ENCODE measurements around the gene AS3MT. TPM values are rescaled to one million over a fixed set of nuclear protein-coding genes. Genes with fewer than 3 reads are reported as not detected.

The AS3MT gene
- total RNA-seq, 2 donors from 2014 or later = 5.6 to 6.2 TPM

GRCh38 chr10:102949916-102950315, 80.6 kb downstream of the AS3MT start:
- TF ChIP-seq, protein P1, sequence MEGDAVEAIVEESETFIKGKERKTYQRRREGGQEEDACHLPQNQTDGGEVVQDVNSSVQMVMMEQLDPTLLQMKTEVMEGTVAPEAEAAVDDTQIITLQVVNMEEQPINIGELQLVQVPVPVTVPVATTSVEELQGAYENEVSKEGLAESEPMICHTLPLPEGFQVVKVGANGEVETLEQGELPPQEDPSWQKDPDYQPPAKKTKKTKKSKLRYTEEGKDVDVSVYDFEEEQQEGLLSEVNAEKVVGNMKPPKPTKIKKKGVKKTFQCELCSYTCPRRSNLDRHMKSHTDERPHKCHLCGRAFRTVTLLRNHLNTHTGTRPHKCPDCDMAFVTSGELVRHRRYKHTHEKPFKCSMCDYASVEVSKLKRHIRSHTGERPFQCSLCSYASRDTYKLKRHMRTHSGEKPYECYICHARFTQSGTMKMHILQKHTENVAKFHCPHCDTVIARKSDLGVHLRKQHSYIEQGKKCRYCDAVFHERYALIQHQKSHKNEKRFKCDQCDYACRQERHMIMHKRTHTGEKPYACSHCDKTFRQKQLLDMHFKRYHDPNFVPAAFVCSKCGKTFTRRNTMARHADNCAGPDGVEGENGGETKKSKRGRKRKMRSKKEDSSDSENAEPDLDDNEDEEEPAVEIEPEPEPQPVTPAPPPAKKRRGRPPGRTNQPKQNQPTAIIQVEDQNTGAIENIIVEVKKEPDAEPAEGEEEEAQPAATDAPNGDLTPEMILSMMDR (IDR thresholded peaks at IDR 0.05) = no peak
- H3K36me3 ChIP-seq = no peaks in the 10 kb centered on the region
- H3K27ac ChIP-seq = no peak overlapping the region
- no peaks in the 10 kb centered on the region for H3K27me3 ChIP-seq (replicated peaks; ENCODE audit: insufficient read depth)
- H3K4me3 ChIP-seq = no peak overlapping the region
- H3K4me1 ChIP-seq (ENCODE audit: control insufficient read depth in 1 of 2, low read depth in 2 of 2) = peaks cover 0 to 25% of the 10 kb centered on the region in 2 donors
- ATAC-seq (ENCODE audit: insufficient number of reproducible peaks, low FRiP score, low read depth) (no peak), DNase-seq (ENCODE audit: low spot score) (no peak)
- H3K9me3 ChIP-seq = no peaks in the 10 kb centered on the region

GRCh38 chr10:102951316-102951715, 82.0 kb downstream of the AS3MT start:
- Histone ChIP-seq H3K27ac (no peak overlapping the region), H3K4me1 (ENCODE audit: control insufficient read depth in 1 of 2, low read depth in 2 of 2) (peaks cover 0 to 12% of the 10 kb centered on the region in 2 donors), H3K36me3 (no peaks in the 10 kb centered on the region), H3K4me3 (no peak overlapping the region), H3K9me3 (no peaks in the 10 kb centered on the region), H3K27me3 (replicated peaks; ENCODE audit: insufficient read depth) (no peaks in the 10 kb centered on the region)
- TF ChIP-seq, protein P1 (IDR thresholded peaks at IDR 0.05) = no peak
- DNase-seq (ENCODE audit: low spot score) (no peak), ATAC-seq (ENCODE audit: insufficient number of reproducible peaks, low FRiP score, low read depth) (no peak)

Other genes with a start within 250 kb of the AS3MT start
- 100 to 1,000 TPM; 154 to 192 TPM for gene TRIM8, start 225.0 kb upstream of the AS3MT start, total RNA-seq
- gene ARL3, start 155.1 kb upstream of the AS3MT start, total RNA-seq = 1 to 10 TPM; 5.1 to 8.8 TPM
- gene SFXN2, start 154.8 kb upstream of the AS3MT start, total RNA-seq = 10 to 100 TPM in 1 of 2 donors, 1 to 10 TPM in 1; 1.6 to 18.3 TPM
- gene WBP1L, start 125.5 kb upstream of the AS3MT start, total RNA-seq = 100 to 1,000 TPM; 123 to 268 TPM
- 1 to 10 TPM in 1 of 2 donors, under 1 TPM in 1; 0.41 to 1.3 TPM for gene CYP17A1, start 32.1 kb upstream of the AS3MT start, total RNA-seq
- 10 to 100 TPM; 35.2 to 38.7 TPM for gene BORCS7, start 15.2 kb upstream of the AS3MT start, total RNA-seq
- gene CNNM2, start 48.8 kb downstream of the AS3MT start, total RNA-seq = 10 to 100 TPM; 12.2 to 24.5 TPM

All from thoracic aorta (tissue), 2 donors.